GM23338 (cell line): ENCODE measurements around the gene IDH3A. TPM values are rescaled to one million over a fixed set of nuclear protein-coding genes. Genes with fewer than 3 reads are reported as not detected.

Experiments used
- ATAC-seq: fragments of 200-7000 bp; cut with Tn5 transposase; 3 replicates; pipeline ENCODE4 v1.9.1; 2020
- DNase-seq: peaks from one replicate; pipeline ENCODE4 v3.0.0-alpha.2; 2015; ENCODE audit warnings: low spot score
- H2AFZ ChIP-seq: fragments of 200-600 bp; sonication (generic); 2 replicates; pipeline ENCODE4 v1.8.0; 2016; ENCODE audit warnings: antibody characterized with exemption, mild to moderate bottlenecking, moderate library complexity
- H3F3A ChIP-seq: fragments of 200-600 bp; sonication (generic); replicated peaks from 2 replicates; pipeline ENCODE4 v1.8.0; 2017; ENCODE audit warnings: antibody characterized with exemption, mixed run types, low read depth
- H3K27ac ChIP-seq: fragments of 200-600 bp; sonication (generic); 2 replicates; pipeline ENCODE4 v1.6.1; 2016; ENCODE audit warnings: low read depth
- H3K27me3 ChIP-seq: fragments of 200-600 bp; sonication (generic); 2 replicates; pipeline ENCODE4 v1.8.0; 2016; ENCODE audit warnings: mild to moderate bottlenecking, mixed run types, moderate library complexity; ENCODE audit not compliant: insufficient read depth
- H3K36me3 ChIP-seq: fragments of 200-600 bp; sonication (generic); 2 replicates; pipeline ENCODE4 v1.8.0; 2016; ENCODE audit warnings: mild to moderate bottlenecking; ENCODE audit not compliant: insufficient read depth
- H3K4me1 ChIP-seq: fragments of 200-600 bp; sonication (generic); 2 replicates; pipeline ENCODE4 v1.8.0; 2016; ENCODE audit warnings: mild to moderate bottlenecking, moderate library complexity; ENCODE audit not compliant: insufficient read depth
- H3K4me2 ChIP-seq: fragments of 200-600 bp; sonication (generic); 2 replicates; pipeline ENCODE4 v1.7.1; 2017; ENCODE audit warnings: mixed run types
- H3K4me3 ChIP-seq: fragments of 200-600 bp; sonication (generic); 2 replicates; pipeline ENCODE4 v1.6.1; 2016; ENCODE audit warnings: mixed run types
- H3K79me2 ChIP-seq: fragments of 200-600 bp; sonication (generic); replicated peaks from 2 replicates; pipeline ENCODE4 v1.8.0; 2017; ENCODE audit warnings: mild to moderate bottlenecking; ENCODE audit not compliant: insufficient read depth
- H3K9me2 ChIP-seq: fragments of 200-600 bp; sonication (generic); 2 replicates; pipeline ENCODE4 v1.8.0; 2017; ENCODE audit not compliant: insufficient read depth
- H4K20me1 ChIP-seq: fragments of 200-600 bp; sonication (generic); replicated peaks from 2 replicates; pipeline ENCODE4 v1.8.0; 2017; ENCODE audit warnings: mild to moderate bottlenecking; ENCODE audit not compliant: insufficient read depth
- H3K27ac Mint-ChIP-seq: 2 replicates; pipeline ENCODE4 v1.8.0; 2020; ENCODE audit warnings: inconsistent platforms, mild to moderate bottlenecking, moderate library complexity, mixed read lengths
- H3K27me3 Mint-ChIP-seq: 3 replicates; pipeline ENCODE4 v1.8.0; 2022; ENCODE audit warnings: low read depth, mild to moderate bottlenecking, moderate library complexity, mixed read lengths, inconsistent platforms; ENCODE audit not compliant: insufficient read depth, poor library complexity
- H3K36me3 Mint-ChIP-seq: 3 replicates; pipeline ENCODE4 v1.8.0; 2021; ENCODE audit warnings: low read depth, mild to moderate bottlenecking, inconsistent platforms, moderate library complexity, mixed read lengths
- H3K4me1 Mint-ChIP-seq: 3 replicates; pipeline ENCODE4 v1.8.0; 2020; ENCODE audit warnings: mild to moderate bottlenecking, inconsistent platforms, mixed read lengths
- H3K4me3 Mint-ChIP-seq: 3 replicates; pipeline ENCODE4 v1.8.0; 2021; ENCODE audit warnings: moderate library complexity, mild to moderate bottlenecking, inconsistent platforms, mixed read lengths
- H3K9me3 Mint-ChIP-seq: 3 replicates; pipeline ENCODE4 v1.8.0; 2020; ENCODE audit warnings: moderate library complexity, mild to moderate bottlenecking, inconsistent platforms, mixed read lengths
- CTCF ChIP-seq, 2 experiments: fragments of 200-600 bp in 1 of 2; sonication (generic) in 1 of 2; conservative IDR thresholded peaks; 2 replicates each; pipeline versions ENCODE4 v1.5.1 to v1.6.1; 2016 to 2017; ENCODE audit warnings: antibody characterized with exemption in 2 of 2, low read depth in 2 of 2, mild to moderate bottlenecking in 2 of 2, moderate library complexity in 1 of 2
- EZH2phosphoT487 ChIP-seq: fragments of 200-600 bp; sonication (generic); IDR thresholded peaks from one replicate; pipeline ENCODE4 v1.8.1; 2018; ENCODE audit warnings: antibody characterized with exemption; ENCODE audit not compliant: unreplicated experiment
- JUNB ChIP-seq: IDR thresholded peaks from one replicate; pipeline ENCODE4 v1.6.1; 2016; ENCODE audit warnings: antibody characterized with exemption; ENCODE audit not compliant: unreplicated experiment
- ZNF462 ChIP-seq: fragments of 250-450 bp; sonication (Bioruptor Pico); IDR thresholded peaks from 2 replicates; pipeline ENCODE4 v1.5.0; 2020; ENCODE audit warnings: mild to moderate bottlenecking, moderate library complexity
- polyA plus RNA-seq: library from polyadenylated mRNA; unstranded; fragments of >200 nt; fragmentation: Nextera tagmentation; extraction: Ambion mirVana; gene quantifications from 2 replicates; pipeline ENCODE4 v1.2.1, GENCODE V29; 2016
- total RNA-seq: library from RNA; depleted of rRNA; stranded (reverse); fragments of >200 nt; shearing (Covaris generic); gene quantifications from 2 replicates; pipeline ENCODE4 v1.2.3, GENCODE V29; 2014
- TF ChIP-seq, protein P1 (sequence below): IDR thresholded peaks from 2 replicates; pipeline ENCODE4 v1.6.1; 2016; ENCODE audit warnings: antibody characterized with exemption

IDH3A gene
- total and polyA plus RNA-seq, 2 experiments from 2014 or later, result 24.1 to 41.6 TPM

DNA sequence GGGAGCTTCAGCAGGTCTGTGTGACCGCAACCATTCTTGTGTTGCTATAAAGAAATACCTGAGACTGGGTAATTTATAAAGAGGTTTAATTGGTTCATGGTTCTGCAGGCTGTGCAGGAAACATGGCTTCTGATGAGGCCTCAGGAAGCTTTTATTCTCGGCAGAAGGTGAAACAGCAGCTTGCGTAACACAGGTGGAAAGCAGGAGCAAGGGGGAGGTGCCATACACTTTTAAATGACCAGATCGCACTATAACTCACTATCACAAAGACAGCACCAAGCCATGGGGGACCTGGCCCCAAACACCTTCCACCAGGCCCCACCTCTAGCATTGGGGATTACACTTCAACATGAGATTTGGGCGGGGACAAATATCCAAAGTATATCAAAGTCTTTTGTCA lies 9.6 kb upstream of the IDH3A start:
- Histone ChIP-seq H3F3A (no peaks in the 10 kb centered on the region), H3K36me3 (no peaks in the 10 kb centered on the region), H3K4me1 (peaks cover 5% of the 10 kb centered on the region; the same call in 1 of the 2 replicates), H3K9me2 (no peaks in the 10 kb centered on the region), H3K27me3 (no peaks in the 10 kb centered on the region), H4K20me1 (no peaks in the 10 kb centered on the region), H3K4me2 (no peak overlapping the region), H2AFZ (no peak overlapping the region), H3K79me2 (no peaks in the 10 kb centered on the region), H3K27ac (no peak overlapping the region), H3K4me3 (no peak overlapping the region)
- H3K36me3 Mint-ChIP-seq, result no peaks in the 10 kb centered on the region
- H3K9me3 Mint-ChIP-seq, result no peaks in the 10 kb centered on the region
- no peaks in the 10 kb centered on the region for H3K4me1 Mint-ChIP-seq
- DNase-seq (no peak), ATAC-seq (no peak)
- no peak overlapping the region for H3K4me3 Mint-ChIP-seq
- no peaks in the 10 kb centered on the region for H3K27me3 Mint-ChIP-seq
- no peak overlapping the region for H3K27ac Mint-ChIP-seq
- TF ChIP-seq CTCF (conservative IDR thresholded peaks at IDR 0.05; ENCODE audit: low read depth in 2 of 2), result no peak
- no peak for TF ChIP-seq ZNF462 (CRISPR knock-in tag)
- TF ChIP-seq EZH2phosphoT487, result no peak
- no peak for TF ChIP-seq JUNB
- TF ChIP-seq, protein P1, sequence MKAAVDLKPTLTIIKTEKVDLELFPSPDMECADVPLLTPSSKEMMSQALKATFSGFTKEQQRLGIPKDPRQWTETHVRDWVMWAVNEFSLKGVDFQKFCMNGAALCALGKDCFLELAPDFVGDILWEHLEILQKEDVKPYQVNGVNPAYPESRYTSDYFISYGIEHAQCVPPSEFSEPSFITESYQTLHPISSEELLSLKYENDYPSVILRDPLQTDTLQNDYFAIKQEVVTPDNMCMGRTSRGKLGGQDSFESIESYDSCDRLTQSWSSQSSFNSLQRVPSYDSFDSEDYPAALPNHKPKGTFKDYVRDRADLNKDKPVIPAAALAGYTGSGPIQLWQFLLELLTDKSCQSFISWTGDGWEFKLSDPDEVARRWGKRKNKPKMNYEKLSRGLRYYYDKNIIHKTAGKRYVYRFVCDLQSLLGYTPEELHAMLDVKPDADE, result no peak
